HG03442 (cell line): ENCODE results near the gene HSDL2.
A peak's percentile ranks its signal among the peaks of the same experiment; 100 is the strongest.

Source experiments
- ATAC-seq: cut with Tn5 transposase; IDR thresholded peaks from one replicate; pipeline ENCODE4 v1.9.1; 2021; ENCODE audit warnings: mild to moderate bottlenecking, moderate library complexity; ENCODE audit not compliant: unreplicated experiment

Gene HSDL2

DNA sequence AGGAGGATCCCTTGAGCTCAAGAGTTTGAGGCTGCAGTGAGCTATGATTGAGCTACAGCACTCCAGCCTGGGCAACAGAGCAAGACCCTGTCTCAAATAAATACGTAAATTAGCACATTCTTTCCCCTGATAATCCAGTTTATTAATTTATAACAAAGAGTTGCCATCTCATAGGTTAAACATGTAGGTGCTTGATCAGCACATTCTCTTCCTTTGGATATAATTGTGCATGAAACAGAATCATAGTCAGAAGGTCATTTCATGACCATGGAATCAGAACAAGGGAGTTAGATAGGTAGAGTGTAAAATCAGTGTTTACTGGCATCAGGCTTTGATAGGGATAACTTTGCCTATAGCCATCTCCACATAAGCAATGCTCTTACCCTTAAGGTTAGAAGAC lies 63.7 kb downstream of the HSDL2 start:
- no peak for ATAC-seq

DNA sequence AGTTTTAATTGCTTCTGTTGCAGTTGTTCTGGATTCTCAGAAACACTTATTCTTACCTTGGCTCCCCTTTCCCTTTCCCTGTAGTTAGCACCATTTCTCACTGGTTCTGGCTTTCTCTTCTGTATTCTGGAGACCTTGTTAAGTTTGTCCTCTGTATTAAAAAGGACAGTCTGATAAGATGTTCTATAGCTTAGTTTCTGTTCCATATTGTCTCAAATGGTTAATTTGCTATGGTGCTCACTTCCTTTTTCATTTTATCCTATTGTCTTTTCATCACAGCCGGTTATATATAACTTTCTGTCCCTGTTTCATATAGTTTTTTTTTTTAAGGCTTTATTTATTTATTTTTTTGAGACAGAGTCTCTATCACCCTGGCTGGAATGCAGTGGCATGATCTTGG lies 65.3 kb downstream of the HSDL2 start:
- ATAC-seq: no peak

DNA sequence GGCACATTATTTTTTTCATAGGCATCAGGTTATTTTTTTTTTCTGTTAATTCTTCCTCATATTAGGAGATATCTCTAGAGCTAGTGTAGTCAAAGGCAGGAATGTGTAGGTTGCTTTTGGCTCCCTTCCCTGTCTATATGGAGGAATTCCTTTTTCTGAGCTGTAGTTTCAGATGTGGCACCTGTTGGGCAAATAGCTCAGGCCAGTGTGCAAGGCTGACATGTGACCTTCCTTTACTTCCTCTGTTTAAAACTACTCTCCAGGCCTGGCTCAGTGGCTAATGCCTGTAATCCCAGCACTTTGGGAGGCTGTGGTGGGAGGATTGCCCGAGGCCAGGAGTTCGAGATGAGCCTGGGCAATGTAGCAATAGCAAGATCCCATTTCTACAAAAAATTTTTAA lies 66.2 kb downstream of the HSDL2 start:
- ATAC-seq: no peak

DNA sequence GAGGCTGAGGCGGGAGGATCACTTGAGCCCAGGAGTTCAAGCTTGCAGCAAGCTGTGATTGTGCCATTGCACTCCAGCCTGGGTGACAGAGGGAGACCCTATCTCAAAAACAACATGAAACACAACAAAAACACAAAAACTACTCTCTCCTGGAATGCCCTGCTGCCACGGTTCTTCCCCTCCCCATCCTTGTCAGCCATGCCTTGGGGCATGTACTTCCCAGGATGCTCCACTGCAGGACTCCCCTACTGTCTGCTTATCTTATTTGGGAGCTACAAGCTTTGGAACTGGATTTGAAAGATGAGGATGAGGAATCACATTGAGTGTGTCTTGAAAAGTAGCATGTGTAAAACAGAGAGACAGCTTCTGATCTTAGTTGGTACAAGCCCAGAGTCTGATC lies 66.6 kb downstream of the HSDL2 start:
- ATAC-seq: no peak

DNA sequence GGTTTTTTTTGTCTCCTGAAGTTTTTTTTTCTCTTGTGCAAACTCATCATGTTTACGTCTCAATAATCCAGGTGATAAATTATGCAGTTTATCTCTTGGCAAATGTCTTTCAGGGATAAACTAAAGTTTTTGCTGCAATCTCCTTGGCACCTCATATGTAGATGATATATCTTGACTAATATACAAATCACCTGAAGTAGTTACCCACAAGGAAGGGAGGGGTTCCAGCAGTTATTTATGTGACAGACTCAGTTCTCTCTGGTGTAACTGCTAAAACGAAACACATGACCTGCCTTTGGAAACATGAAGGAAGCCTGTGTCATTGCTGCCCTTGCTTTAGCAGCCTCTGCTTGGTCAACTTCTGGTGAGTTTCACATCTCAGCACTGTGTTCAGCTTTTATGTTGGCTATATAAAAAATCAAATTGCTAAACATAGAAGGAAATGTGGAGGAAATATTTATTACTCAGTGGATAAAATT lies 67.4 kb downstream of the HSDL2 start:
- no peak for ATAC-seq

DNA sequence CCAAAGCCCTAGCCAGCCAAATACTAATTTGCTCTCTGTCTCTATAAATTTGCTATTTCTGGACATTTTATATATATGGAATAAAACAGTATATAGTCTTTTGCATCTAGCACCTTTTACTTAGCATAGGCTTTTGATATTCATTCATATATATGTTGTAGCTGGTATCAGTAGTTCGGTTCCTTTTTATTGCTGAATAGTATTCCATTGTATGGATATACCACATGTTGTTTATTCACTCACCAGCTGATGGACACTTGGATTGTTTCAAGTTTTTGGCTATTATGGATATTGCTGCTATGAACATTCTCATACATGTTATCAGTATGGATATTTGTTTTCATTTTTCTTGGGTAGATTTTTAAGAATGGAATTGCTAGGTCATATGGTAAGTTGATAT lies 82.9 kb downstream of the HSDL2 start:
- no peak for ATAC-seq

DNA sequence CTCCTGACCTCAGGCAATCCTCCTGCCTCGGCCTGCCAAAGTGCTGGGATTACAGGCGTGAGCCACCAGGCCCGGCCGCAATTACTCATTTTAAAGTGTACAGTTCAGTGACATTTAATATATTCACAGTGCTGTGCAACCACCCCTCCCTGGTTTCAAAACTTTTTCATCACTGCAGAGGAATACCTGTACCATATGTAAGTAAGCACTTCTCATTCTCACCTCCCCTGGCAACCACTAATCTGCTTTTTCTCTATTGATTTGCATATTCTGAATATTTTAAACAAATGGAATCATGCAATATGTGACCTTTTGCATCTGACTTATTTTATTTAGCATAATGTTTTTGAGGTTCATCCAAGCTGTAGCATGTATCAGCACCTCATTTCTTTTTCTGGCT lies 85.4 kb downstream of the HSDL2 start:
- no peak for ATAC-seq

DNA sequence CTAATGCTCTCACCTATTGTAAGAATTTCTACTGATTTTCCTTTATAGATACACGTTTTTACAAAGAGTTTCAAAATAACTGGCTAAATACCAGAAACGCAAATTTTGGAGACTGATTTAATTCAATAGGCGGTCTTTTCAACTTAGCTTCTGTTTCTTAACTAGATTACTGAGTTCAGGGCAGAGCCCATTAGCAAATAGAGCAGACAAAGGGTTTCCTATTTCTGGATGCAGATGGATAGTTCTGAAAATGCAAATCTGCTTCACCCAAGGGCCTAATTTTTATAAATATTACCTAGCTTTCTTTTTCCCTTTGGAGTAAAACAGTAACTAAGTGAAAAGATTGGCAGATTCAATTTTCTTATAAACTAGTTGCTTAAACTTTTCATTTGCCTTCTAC lies 93.1 kb downstream of the HSDL2 start:
- no peak for ATAC-seq

DNA sequence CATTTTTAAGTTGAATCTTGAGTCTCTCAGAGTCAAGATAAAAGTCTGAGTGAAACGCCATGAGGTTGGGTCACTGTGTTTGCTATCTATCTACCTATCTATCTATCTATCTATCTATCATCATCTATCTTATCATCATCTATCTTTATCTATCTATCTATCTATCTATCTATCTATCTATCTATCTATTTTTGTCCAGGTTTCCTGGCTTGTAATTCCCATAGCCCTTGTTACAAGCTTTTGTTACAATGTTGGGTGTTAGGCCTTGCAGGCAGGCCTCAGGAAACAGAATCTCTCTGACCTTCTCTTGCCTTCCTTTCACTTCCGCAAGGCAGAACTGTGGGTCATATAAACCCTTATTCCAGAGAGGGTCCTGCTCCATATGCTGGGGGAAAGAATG lies 94.1 kb downstream of the HSDL2 start:
- no peak for ATAC-seq

DNA sequence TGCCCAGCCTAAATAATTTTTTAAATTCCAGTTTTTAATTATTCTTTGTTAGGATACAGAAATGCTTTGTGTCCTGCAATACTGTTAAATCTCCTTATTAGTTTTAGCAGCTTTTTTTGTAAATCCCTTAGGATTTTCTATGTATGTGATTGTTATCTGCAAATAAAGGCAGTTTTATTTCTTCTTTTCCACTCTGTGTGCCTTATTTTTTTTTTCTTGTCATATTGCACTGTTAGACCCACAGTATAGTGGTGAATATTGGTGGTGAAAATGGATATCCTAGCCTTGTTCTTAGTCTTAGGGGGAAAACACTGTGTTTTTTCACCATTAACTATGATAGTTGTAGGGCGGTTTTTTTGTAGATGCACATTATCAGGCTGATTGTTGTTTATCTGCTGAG lies 95.4 kb downstream of the HSDL2 start:
- ATAC-seq: no peak

DNA sequence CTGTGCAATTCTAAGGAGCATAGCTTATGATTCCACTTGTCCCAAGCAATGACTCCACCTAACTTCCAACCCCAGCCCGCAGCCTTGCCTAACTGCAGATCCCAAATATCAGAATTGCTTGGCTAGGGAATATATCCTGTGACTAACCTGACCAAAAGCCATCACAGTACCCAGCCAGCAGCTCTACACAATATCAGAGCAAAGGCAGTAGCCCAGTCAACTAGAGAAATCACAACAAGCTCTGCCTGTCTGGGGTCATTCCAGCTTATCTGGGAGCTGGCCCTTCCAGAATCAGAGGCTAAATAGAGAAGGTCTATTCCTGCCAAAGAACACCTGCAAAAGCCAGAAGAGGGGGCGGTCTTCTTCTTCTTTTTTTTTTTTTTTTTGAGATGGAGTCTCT lies 97.4 kb downstream of the HSDL2 start:
- no peak for ATAC-seq

DNA sequence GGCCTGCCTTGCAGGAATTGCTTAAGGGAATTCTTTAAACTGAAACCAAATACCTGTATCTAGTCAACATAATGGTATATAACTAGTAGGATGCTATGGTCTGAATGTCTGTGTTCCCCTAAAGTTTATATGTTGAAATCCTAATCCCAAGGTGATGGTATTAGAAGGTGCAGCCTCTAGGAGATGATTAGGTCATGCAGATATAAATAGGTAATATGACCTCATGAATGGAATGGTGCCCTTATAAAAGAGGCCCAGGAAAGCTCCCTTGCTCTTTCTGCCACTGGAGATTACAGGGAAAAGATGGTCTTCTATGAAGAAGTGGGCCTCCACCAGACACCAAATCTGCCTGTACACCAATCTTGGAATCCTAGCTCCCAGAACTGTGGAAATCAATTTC lies 99.3 kb downstream of the HSDL2 start:
- no peak for ATAC-seq

DNA sequence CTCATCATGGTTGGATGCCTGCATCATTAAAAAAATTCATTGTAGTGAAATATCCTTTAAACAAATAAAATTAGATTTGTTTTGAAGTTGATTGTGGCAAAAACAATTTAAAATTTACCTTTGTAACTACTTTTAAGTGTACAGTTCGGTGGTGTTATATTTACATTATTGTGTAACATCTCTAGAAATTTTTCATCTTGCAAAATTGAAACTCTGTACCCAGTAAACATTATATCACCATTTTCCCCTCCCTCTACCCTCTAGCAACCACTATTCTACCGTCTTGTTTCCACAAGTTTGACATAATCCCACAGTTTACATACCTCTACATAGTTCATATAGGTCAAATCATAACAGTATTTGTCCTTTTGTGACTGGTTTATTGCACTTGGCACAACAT lies 104.7 kb downstream of the HSDL2 start:
- no peak for ATAC-seq

DNA sequence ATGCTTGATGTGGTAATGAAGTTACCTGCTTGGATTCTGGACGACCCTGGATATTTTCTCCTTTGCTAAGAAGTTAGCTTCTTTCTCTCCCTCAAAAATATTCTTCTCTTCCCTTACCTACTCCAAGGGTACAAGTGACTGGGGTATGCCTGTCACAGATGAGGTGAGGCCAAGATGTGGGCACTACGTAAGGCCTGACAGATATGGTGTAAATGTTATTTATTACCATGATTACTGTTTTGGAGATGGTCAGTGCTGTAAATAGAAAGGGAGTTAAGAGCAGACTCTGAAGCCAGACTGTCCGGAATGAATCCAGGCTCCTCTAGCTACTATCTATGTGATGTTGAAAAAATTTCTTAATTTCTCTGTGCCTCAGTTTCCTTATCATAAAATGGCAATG lies 105.7 kb downstream of the HSDL2 start:
- no peak for ATAC-seq

DNA sequence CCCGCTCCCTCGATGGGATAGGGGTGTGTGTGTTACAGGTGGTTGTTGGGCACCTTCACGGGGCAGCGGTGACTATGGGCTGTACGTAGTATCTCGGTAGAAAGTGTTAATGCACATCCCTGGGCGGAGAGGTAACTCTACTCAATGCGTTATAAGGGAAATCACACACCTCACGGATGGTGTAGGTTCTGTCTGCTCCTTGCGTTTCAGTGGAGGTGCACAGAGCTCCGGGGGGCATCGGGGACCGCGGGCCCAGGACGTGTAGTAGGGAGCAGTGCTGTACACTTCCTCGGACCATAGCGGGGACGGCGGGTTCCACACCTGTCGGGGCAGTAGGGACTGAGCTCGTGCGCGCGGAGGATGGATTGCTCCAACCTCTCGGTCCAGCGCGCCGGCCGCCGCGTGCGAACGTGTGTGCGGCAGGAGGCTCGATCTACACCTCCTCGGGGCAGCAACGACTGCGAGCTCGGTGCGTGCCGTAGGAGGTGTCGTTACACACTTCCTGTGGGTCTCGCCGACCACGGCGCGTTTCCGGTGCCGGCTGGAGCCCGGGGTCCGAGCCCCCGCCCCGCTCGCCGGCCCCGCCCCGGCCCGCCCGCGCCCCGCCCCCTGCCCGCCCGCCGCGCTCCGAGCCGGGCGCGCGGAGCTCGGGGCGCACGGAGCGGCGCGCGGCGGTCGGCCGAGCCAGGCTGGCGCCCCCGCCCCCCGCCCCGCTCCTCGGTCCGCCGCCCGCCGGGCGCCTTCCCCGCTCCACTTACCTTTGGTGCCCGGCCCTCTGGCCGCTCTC lies 106.5 kb downstream of the HSDL2 start, which contains the start of gene KIAA1958:
KIAA1958 (plus strand) TSS at position 607 of the 787 bp plus-strand sequence. CDS start 87,254 bp downstream, outside the sequence.
- ATAC-seq: peak; percentile 92

DNA sequence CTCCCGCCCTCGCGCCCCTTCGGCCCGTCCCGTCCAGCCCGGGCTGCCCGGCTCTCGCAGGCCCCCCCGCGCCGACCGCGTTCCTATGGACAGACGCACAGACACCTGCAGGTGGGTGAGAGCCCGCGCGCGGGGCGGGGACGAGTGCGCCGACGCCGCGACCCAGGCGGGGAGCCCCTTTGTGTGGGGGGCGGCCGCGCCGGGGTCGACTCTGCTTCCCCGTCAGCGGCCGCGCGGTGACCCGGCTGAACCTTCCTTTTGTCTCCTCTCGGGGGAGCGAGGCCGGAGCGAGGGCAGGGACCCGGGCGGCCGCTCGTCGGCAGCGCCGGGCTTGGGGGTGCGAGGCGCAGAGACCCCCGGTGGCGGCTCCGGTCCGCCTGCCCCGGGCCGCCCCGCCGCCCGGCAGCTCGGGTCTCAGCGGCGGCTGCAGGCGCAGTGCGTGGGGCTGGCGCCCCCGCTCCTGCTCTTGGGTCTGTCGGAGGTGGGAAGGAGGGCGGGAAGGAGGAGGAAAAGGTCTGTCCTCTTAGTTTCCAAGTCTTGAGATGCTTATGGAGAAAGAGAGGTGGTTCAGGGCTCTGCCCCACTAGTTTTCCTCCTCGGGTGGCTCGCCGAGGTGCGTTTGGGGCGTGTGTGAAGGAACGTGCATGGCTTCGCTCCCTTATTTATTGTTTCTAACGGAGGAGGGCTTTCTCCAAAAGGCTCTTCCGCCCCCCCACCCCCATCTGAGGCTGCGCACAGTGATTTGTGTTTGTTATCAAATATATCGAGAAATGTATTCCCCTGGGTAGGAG lies 107.3 kb downstream of the HSDL2 start:
- ATAC-seq: peak; percentile 50

DNA sequence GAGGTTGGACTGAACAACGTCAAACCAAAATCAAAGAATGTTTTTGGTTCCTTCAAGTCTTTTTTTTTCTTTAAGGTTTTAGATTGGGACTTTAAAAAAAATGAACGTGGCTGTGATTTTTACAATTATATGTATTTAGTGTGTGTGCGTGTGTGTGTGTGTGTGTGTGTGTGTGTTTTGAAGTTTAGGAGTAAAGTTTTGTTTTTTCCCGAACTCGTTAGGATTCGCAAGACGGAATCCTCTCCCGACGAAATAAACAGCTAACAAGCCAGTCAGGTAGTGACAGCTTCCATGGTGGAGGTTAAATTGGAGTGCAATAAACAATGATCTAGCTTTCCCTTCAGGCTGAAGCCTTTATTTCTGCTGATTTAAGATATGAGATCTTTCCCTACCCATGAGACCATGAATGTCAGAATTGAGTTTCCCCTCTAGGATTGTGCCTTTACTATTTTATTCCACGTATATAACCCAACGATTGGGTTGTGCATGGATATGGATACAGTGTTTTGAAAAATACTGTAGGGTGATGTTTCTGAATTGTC lies 108.0 kb downstream of the HSDL2 start:
- no peak for ATAC-seq

DNA sequence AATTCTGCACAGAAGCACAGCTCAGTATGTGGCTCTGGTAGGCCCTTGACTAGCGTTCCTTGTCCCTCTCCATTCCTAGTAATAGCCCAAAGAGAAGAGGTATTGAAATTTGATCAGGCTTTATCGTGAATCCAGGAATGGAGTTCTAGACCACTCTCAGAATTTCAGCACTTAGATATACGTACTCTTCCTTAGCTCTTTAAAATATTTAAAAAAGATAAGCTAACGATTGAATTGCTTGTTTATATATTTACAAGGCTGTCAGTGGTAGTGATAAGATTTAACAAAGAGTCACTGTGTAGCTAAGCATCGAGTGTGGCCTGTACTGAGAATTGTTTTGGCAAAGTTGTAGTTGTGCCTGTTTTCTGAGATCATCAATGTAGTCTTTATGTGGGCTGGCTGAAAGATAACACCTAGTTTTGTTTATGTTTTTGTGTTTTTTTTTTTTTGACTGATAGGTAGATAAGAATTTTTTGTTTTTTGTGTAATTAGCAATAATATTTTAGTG lies 109.2 kb downstream of the HSDL2 start:
- ATAC-seq: no peak

DNA sequence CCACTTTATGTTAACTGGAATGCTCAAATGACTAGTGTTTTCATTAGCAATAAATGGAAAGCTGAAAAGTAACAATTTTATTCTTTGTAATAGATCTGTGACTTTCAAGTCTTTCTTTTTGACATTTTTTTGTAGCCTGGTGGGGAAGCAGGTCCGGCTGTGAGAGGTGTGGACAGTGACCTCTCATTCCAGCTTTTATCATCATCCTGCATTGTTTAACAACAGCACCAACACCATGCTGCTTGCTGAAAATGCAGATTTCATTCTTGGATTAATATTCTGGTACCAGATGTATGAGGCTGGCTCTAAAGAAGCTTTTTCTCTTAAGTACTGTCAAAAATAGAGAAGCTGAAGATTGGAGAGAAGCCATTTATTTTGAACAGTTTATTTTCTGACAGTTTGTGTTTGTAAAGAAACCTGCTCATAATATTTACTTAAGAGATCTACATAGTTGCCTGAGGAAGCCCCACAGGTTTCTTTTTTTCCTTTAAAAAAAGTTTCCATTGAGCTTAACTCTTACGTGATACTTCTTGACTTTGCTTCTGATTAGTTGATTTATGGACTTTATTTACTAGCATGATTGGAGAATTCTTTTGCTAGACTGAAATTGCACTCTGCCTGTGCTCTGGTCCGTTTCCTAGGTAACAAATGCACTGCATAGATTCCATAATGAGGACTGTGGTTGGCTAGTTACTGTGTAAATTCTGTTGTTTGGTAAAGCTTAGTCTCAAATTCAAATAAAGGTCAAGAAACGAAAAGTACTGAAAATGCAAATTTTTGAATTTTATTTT lies 110.2 kb downstream of the HSDL2 start:
- ATAC-seq: no peak

DNA sequence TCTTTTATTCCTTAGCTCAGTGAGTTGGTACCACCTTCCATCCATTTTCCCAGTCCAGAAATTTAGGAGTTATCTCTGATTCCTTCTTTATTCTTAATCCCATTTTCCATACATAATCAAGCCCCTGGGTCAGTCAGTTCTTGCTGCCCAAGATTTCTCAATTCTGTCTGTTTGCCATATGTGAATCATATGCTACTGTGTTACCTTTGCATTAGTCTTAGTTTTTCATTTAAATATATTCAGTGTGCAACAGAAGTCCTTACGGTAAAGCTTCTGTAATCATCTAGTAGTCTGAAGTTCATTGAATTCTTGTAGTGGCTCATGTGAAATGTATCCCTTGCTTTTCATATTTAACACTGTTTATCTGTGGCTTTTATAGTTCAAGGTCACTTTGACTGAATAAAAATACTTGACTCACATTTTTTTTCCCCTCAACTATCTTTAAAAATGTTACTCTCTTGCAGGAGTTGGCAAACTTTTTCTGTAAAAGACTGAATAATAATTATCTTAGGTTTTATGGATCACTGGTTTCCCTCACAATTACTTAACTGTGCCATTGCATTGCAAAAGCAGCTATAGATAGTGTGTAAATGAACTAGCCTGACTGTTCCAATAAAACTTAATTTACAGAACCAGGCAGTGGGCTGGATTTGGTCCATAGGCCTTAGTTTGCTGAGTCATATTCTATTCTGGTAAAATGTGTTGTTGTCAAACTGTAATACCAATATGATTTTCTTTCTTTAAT lies 113.7 kb downstream of the HSDL2 start:
- ATAC-seq: no peak
